Measurements from ENCODE around the gene ARHGAP15.

ARHGAP15 gene

DNA sequence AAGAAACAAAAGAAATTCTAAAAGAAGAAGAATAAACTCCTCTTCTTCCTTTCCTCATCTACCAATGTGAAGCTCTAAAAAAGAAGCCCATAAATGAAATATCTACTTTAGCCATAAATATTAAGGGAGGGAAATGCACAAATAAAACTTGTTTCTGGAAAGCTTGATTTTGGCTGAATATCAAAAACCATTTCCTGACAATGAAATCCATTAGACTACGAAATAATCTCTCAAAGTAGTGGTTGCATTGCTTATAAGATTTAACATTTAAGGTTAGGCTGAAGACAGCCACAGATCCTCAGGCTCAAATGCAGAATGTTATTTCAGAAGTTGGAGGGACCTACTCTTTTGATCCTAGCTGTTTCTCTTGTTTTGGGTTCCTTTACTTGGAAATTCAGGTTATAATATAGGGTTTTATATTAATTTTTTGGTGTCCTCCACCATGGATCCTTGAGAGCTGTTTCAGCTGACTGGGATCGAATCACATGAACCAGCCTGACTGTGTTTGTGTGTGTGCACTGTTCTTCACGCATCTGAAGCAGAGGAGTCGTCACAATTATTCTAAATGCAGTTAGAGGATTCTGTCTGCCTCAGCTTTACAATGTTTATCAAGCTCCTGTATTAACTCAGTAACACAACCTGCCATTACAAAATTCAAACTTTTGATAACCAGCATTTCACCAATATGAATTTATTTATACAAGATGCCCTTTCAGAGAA, 474.8 kb downstream of the ARHGAP15 start:
- DNase-seq = no peak

DNA sequence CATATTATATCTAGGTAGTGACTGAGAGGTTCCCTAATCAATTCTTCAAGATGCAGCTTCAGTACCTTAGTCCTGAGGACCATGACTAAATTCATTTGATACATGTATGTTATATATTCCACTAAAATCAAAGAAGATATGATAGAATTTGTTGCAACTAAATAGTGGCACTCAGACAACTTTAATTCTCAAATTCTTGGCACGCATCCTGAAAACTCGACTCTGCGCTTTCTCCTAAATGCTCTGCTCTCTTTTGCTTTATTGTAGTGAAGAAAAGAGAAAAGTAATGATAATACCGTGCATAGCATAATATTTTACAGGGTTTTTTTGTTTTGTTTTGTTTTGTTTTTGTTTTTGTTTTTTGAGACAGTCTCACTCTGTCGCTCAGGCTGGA, 475.3 kb downstream of the ARHGAP15 start:
- no peak for DNase-seq

DNA sequence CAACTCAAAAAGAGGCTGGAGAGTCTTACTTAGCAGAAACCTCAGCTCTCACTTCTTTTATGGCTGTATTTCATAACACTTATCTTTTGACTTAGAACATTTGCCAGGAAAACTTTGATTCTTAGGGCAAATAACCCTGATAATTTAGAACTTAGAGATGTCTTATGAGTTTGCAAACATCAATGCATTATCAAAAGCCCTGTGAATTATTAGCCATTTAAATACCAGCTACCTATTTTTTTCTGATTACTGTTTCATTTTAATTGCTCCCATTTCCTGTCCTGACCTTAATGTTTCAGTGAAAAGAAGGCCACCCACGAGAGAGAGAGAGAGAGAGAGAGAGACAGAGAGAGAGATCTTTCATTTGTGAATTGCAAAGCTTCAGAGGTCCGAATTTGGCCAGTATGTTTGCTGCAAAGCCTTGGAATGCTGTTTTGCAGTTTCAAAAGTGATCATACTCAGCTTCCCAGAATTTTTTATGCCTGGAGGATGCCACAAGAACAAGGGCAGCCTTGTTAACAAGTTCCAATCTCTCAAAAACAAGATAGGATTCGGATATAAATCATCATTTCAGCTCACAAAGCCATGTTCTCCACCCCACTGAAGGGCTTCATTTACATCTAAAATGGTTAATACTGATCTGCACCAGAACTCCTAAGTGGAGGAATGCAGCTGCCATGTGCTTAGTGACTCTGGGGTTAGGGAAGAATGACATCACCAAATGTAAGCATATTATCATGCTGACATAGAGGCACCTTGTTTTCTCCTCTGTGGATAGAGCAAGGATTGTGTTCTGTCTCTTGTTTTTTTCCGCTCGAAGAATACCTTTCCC, 478.2 kb downstream of the ARHGAP15 start:
- DNase-seq = no peak

DNA sequence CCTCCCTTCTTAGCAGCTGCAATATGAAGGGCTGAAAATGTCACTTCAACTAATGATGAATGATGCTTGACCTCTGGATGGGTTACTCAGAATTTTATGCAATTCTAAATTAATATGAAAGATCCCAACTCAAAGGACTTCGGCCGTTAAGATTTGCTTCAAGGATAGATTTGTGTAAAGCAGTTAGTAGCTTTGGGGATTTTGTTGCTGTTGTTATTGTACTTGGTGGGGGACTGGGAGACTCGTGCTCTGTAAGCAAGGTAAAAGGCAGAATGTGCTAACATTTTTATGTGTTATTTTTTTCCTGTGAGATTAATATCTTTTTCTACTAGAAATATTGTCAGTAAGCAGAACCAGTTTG, 478.8 kb downstream of the ARHGAP15 start:
- DNase-seq = no peak

DNA sequence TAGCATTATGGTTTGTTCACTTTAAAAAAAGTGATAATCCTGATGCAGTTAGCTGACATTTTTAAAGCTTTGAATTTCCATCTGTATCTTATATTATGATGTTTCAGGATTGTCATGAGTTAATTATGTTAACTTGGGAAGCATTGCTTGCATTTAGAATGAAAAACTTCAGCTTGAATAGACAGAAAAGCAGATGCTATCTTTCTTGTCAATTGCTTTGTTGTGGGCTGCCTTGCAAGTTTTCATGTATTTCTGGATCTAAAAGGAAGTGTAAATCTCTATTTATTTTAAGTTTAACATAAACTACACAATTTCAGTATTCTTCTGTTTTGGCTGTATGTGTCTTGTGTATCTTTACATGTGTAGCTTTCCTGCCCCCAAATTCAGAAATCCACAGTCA, 479.5 kb downstream of the ARHGAP15 start:
- DNase-seq = no peak

DNA sequence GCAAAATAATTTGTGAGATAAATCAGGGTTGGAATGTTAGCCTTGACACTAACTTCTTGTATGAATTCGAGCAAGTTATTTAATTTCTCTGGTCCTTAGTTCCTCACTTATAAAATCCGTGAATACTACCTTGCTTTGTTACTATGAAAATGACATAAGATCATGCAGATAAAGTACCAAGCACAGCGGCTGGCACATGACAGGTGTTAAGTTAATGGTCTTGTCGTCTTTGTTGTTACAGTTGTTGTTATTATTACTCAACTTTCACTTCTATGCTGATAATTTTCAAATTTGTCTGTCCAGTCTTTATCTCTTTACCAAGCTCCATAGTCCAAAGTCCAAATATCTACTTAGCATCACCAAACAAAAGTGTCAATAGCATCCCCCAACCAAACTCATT, 482.1 kb downstream of the ARHGAP15 start:
- DNase-seq = no peak

DNA sequence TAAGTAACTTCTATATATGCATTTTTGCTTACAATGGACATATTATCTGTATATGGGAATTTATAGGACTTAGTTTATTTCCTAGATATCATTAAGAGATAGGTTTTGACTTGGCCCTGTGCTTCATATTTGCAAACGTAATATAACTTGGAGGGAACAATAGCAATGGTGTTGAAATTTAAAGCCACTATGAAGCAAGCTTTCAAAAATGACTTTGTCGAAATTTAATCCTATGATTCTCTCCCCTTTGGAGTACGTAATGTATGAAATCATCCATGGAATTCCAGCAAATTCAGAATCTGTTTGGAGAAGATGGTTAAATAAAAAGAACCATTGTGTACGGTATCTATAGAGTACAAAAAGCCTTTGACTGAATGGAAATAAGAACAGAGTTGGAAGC, 486.3 kb downstream of the ARHGAP15 start:
- no peak for DNase-seq

DNA sequence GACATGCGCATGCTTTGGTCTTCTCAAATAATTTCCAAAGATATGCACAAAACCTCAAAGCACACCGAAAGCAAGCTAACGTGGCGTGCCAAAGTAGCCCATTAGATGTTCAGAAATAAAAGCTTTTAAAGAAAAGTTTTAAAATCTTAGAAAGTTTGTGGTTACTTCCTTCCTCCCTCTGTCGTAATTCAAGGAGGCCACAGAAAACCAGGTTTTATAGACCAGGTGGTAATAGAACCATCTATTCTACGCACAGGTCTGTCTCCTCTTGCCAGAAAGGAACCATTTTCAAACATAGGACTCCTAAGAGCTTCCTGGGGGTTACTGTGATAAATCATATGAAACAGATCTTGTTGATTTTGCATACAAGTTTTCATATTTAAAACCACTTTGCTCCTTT, 487.2 kb downstream of the ARHGAP15 start:
- DNase-seq = no peak

DNA sequence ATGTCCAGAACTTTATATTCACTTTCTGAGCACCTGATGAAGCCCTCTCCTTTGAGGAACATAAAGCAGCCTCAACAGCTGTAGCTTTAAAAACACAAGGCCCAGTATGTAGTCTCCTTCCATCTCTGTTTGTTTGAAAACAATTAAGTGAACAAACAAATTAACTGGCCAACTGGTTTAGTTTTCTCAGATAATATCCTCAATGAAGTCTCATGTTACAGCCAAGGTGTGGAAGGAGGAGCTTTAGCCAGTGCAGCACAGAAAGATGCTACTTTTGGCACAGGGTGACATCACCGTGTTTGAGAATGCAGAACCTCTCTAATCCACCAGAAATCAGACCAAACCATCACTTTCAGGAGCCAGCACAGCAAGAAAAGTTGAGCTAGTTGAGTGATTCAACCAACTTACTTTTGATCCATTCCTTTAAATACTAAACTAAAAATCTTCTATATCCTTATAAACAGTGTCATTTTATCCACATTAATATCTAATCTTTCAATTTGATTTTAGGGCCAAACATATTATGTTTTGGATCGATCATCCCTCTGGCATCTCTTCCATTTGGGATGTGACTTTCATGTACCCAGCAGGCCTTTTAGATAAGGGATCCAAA, 488.7 kb downstream of the ARHGAP15 start:
- DNase-seq = peak; percentile 23

DNA sequence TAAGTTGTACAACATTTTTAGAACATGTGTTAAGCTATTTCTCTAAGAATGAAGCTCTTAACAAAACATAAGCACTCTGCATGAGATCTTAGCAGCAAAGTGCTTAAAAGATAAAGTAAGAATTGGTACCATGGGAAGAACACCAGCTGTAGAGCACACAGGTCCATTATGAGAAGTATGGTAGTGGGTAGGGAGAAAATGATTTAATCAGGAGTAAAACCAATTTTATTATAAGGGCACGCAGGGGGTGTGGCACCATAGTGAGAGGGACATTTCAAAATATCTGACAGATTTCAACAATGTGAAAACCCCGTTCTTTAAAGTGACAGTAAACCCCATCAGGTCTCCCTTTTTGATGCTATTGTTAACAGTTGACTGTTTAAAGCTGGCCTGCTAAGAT, 492.9 kb downstream of the ARHGAP15 start:
- no peak for DNase-seq

DNA sequence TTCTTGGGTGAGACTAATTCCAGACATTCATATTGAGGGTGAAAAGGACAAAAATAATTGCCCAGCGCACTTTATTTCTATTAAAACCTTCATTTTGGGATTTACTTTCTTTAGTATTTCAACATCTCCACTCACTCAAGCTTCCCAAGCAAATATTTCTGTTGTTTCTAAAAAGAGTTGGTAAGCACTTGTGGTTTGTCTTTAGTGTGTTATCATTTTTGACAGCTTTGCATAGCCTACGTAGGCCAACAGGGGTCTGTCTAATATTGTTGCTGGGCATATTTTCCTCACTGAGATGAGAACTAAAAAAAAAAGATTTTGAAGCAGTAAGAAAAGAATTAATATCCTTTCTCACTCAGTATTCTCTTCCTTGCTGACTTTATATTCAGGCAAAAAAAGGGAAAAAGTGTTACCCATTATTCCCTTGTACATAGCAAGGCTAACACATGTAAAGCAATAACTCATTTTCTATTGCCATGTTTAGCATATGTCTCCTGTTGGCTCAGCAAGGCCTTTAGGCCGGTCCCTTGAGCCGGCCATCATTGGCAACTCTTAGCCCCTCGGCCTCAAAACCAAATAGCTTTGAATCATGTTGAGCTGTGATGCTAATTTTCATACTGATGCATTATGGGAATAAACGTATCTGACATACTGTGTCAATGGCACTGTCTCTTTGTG, 494.2 kb downstream of the ARHGAP15 start:
- DNase-seq = no peak

DNA sequence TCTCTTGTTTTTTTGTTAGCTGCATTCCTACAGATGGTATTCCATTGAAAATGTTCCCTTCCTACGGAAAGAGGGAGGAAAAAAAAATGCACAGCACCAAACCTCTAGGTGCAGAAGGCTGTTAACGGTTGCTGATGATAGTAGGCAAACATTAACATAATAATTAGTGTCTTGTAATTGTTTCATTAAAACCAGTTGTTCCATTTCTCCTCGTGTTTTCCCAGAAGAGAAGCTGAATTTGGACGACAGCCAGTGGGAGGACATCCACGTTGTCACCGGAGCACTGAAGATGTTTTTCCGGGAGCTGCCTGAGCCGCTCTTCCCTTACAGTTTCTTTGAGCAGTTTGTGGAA, 494.7 kb downstream of the ARHGAP15 start:
- no peak for DNase-seq

DNA sequence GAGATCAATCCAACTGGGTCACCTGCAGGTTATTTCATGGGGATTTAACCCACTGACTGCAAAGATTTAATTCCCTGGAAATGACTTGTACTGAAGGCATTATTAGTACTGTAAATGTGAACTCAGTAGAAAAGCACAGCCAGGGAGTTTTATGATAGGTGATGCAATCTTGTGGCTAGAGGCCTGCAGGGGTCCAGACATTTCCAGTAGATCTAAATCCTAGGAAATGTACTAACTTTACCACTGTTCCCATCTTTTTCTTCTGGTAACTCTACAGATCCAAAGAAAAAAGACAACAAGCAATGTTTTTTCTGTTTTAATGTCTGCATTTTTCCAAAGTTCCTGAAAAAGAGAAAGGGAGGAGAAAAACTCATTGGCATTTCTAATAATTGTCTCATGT, 500.1 kb downstream of the ARHGAP15 start:
- DNase-seq = no peak

DNA sequence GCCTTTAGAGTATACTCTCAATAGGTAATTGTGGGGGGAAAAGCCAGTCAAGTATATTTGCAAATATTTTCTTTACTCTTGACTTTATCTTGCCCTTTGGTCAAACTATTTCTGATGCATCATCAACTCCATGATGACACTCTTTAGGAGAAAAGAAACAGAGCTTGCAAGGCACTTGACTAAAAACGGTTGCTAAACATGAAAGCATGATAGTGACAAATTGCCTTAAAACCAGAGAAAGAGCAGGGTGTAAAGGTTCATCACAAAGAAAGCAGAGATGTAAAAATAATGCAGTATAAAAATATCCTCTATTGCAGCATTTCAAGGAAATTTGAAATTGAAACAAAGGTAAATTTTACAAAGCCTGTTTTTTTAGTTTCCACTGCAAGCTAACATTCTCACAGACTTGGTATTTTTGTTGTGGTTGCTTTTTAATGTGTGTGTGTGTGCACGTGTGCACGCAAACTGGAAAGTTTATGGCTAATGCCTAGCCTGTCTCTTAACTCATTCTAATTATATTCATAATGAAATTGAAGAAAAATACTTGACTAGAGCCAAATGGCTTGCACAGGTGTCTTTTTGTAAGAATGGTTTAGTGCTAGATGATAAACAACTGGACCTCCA, 503.6 kb downstream of the ARHGAP15 start:
- DNase-seq = no peak

DNA sequence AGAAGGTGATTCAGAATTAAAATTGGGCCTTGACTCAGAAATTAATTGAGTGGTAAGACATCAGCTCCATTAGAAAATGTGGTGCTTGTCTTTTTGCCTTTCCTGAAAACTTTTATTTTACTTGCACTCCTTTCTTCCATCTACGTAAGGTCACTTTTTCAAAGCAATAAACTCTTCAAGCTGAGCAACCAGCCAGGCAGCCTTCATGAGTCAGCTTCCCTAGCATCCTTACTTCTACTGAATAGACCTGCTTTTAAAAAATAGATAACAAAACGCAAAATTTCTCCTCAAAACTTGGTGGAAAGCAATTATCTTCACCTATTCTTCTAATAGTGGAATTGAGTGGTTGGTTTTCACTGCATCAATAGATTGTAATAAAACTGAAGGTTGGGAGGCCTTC, 504.2 kb downstream of the ARHGAP15 start:
- DNase-seq = no peak

DNA sequence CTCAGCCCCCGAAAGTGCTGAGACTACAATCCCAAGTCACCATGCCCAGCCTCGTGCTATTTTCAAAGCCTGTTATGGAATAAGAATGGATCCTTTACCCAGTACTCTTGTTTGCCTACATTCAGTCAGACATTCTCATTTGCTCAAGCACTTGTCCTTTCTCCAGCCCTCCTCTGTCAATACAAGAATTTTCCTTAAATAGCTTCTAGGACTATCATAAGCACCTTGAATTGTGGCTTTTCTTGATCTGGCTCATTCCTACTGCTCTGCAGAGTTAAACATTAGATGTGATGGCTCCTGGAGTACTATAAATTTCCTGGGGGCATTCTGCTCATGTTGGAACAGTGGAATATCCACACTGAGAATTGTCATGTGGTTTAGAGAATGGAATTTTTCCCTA, 506.1 kb downstream of the ARHGAP15 start:
- DNase-seq = no peak

DNA sequence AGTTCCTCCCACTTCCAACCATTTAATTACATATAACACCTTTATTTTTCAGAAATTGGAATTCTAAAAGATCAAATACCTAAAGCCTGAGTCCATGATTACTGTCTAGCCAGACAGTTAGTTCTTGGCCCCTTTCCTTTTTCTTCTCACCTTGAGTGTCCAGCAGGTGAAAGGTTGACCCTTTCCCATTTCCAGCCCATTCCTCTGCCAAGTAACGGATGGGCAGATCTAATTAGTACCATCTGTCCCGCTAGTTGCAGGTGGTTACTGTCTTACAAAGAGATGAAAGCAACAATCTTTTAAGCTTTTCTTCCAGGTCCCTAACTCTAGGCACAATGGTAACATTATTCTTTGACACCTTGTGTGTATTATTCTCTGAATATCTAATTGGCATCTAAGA, 506.7 kb downstream of the ARHGAP15 start:
- no peak for DNase-seq

DNA sequence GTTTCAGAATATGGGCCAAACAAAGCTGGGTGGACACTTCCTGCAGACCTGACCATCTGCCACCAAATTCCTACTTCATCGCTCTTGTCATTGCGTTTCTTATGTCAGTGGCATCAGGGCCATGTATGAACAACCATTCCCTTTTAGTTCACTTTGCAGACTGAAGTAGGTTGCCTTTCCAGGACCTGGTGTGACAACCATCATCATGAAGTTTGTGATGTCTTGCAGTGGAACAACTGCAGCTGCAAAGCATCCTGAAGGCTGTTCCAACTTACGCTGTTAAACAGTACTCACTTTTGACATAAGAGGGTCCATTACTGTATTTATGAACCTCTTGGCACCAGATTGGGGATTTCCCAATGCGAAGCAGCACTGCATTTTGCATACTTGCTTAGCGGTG, 511.6 kb downstream of the ARHGAP15 start:
- no peak for DNase-seq

DNA sequence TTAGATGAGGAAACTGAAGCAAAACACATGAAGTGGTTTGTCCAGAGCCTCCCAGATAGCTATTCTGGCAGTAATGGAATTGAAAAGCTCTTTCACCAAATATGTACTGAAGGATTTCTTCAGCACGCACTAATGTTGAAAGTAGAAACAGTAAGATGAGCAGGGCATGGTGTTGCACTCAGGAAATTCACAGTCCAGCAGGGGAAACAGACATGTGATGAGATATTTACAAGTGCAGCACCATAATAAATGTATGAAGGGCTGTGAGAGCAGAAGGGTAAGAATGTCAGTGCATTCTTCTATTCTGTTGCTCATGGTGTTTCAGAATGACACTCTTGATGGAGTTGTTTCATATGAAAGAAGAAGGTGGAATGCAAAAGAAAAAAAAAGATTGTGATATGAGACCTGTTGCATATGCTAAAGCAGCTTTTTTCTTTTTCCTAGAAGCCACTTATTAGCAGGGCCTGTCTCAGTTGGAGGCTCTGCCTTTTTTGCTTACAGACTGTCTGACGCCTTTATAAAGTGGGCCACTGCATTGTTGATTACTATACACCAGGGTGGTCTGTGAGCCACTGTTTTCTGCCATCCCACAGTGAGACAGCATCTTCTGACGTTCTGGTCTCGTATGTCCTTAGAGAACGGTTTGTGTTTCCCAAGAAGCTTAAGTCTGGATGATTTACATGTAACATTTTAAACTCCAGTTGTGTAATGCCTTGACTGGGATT, 516.9 kb downstream of the ARHGAP15 start:
- no peak for DNase-seq

DNA sequence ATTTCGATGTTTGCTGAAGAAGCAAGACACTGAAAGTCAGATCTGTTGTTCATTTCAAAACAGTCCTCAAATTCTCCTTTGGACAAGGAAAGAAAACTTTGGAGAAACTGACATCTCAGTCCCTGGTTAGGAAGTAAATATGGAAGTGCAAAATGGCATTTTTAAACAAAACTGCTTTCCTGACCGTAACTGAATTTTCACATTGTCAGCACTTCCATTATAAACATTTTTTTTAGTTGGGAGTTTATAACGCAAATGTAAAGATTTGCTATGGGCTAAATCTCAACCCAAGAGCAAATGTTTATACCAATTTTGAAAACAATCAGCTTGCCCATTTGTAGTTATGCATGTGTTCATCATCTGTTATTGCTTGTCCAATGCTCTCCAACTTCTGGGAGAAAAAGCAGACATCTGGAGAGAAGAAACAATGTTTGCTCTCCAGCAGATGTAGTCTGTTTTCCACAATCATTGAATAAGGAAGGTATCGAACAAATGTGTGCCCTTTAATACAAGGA, 520.1 kb downstream of the ARHGAP15 start:
- DNase-seq = no peak

DNA sequence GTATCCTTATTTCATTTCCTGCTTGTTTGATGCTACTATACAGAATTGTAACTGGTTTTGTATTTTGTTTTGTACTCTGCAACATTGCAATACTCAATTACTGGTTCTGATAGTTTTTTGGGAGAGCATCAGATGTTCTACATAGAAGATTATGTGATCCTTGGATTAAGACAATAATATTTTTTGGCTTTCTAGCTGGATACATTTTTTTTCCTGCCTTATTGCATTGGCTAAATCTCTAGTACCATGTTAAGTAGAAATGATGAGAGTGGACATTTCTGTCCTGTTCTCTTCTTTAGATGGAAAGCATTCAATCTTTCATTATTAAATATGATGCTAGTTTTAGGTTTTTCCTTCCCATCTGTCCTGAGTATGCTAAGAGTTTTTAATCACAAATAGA, 523.5 kb downstream of the ARHGAP15 start:
- DNase-seq = no peak

DNA sequence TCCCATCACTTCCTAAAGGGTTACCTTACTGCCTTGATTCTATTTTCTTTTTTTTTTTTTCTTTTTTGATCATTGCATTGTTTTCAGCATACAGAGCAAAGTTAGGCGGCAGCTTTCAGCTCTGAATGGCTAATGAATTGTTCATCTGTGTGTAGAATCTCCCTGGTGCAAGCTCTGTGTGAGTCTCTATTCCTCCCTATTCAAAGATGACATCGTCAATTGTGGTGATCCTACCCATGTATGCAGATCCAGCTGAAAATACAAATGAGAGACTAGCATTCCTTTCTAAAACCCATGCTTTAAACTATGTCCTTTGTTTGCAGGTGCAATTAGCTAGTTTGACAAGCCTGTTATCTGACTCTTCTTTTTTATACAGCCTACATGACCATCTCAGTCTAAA, 539.0 kb downstream of the ARHGAP15 start:
- no peak for DNase-seq

Measured in NCI-H2081 treated with DMSO at 0.1 percent for 48 hours (cell line).